ENCODE results near the gene PRR22. TPM values are rescaled to one million over a fixed set of nuclear protein-coding genes. Genes with fewer than 3 reads are reported as not detected.
A peak's percentile ranks its signal among the peaks of the same experiment; 100 is the strongest.

Gene PRR22
- total RNA-seq, 2 donors from 2014 or later: 1.1 to 1.3 TPM

DNA sequence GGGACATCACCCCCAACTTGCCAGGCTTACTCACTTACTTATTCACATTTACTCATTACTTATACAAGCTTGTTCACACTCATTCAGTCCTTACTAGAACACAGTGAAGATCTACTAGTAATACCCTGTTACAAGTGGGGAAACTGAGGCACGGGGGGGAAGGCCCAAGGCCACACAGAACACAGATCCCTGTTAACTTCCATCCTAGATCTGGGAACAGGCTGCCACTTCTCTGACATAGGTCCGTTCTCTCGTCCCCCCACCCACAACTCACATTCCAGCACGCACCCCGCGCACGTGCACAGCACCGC is 18.9 kb upstream of the PRR22 start:
- peaks cover 4 to 7% of the 10 kb centered on the region in 2 donors for H3K4me1 ChIP-seq (ENCODE audit: control insufficient read depth in 1 of 2, low read depth in 2 of 2)
- peaks cover 16% of the 10 kb centered on the region for H3K27me3 ChIP-seq (replicated peaks; ENCODE audit: insufficient read depth)
- TF ChIP-seq, protein P1, sequence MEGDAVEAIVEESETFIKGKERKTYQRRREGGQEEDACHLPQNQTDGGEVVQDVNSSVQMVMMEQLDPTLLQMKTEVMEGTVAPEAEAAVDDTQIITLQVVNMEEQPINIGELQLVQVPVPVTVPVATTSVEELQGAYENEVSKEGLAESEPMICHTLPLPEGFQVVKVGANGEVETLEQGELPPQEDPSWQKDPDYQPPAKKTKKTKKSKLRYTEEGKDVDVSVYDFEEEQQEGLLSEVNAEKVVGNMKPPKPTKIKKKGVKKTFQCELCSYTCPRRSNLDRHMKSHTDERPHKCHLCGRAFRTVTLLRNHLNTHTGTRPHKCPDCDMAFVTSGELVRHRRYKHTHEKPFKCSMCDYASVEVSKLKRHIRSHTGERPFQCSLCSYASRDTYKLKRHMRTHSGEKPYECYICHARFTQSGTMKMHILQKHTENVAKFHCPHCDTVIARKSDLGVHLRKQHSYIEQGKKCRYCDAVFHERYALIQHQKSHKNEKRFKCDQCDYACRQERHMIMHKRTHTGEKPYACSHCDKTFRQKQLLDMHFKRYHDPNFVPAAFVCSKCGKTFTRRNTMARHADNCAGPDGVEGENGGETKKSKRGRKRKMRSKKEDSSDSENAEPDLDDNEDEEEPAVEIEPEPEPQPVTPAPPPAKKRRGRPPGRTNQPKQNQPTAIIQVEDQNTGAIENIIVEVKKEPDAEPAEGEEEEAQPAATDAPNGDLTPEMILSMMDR (IDR thresholded peaks at IDR 0.05): no peak
- no peak overlapping the region for H3K27ac ChIP-seq
- no peaks in the 10 kb centered on the region for H3K36me3 ChIP-seq
- DNase-seq (ENCODE audit: low spot score) (no peak), ATAC-seq (ENCODE audit: insufficient number of reproducible peaks, low FRiP score, low read depth) (no peak)
- no peaks in the 10 kb centered on the region for H3K9me3 ChIP-seq
- peak overlapping the region; percentile 61 for H3K4me3 ChIP-seq

- Histone ChIP-seq H3K27me3 (replicated peaks; ENCODE audit: insufficient read depth) (peaks cover 16% of the 10 kb centered on the region), H3K27ac (no peak overlapping the region)
Measured at GRCh38 chr19:5801796-5802619, 17.5 kb upstream of the PRR22 start.

DNA sequence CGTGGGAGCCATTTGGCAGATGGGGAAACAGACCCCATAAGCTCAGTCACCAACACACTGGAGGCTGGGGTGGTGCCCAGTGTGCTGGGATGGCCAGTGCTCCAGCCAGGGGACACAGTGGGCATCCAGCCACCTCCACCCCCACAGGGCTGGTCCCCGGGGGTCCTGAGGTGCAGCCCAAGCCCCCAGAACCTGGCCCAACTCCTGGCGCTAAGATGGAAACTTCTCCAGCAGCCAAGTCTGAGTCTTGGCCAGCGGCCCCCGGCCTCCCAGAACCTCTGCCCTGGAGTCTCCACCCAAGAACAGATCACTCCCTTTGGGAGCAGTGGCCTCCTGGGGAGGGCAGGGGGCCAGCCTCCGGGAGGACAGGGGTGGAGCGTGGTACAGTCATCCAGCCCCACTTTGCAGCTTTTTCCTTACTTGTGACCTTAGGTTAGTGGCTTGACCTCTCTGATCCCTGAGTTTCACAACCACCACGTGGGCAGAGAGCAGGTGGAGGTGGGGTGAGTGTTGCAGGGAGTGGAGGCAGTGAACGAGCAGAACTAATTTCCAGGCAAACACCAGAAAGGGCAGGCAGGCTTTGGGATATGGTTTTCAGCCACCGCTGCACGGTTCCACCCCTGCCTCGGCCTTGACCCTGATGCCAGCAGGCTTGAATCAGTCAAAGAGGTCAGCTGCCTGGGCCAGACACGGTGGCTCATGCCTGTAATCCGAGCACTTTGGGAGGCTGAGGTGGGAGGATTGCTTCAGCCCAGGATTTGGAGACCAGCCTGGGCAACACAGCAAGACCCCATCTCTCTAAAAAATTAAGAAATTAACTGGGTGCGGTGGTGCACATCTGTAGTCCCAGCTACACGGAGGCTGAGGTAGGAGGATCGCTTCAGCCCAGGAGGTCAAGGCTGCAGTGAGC is 16.1 kb upstream of the PRR22 start:
- ATAC-seq (ENCODE audit: insufficient number of reproducible peaks, low FRiP score, low read depth): no peak
- no peak overlapping the region for H3K27ac ChIP-seq
- peaks cover 13% of the 10 kb centered on the region for H3K27me3 ChIP-seq (replicated peaks; ENCODE audit: insufficient read depth)
- no peaks in the 10 kb centered on the region for H3K9me3 ChIP-seq
- H3K4me1 ChIP-seq (ENCODE audit: control insufficient read depth in 1 of 2, low read depth in 2 of 2): peaks cover 4 to 7% of the 10 kb centered on the region in 2 donors
- TF ChIP-seq, protein P1 (IDR thresholded peaks at IDR 0.05): no peak
- H3K4me3 ChIP-seq: no peak overlapping the region
- DNase-seq (ENCODE audit: low spot score): no peak
- H3K36me3 ChIP-seq: no peaks in the 10 kb centered on the region

More at GRCh38 chr19:5801796-5802619, 17.5 kb upstream of the PRR22 start:
- Histone ChIP-seq H3K9me3 (no peaks in the 10 kb centered on the region), H3K36me3 (no peaks in the 10 kb centered on the region), H3K4me1 (ENCODE audit: control insufficient read depth in 1 of 2, low read depth in 2 of 2) (peaks cover 4 to 7% of the 10 kb centered on the region in 2 donors), H3K4me3 (no peak overlapping the region)
- TF ChIP-seq, protein P1 (IDR thresholded peaks at IDR 0.05): no peak
- ATAC-seq (ENCODE audit: insufficient number of reproducible peaks, low FRiP score, low read depth): no peak
- no peak for DNase-seq (ENCODE audit: low spot score)

DNA sequence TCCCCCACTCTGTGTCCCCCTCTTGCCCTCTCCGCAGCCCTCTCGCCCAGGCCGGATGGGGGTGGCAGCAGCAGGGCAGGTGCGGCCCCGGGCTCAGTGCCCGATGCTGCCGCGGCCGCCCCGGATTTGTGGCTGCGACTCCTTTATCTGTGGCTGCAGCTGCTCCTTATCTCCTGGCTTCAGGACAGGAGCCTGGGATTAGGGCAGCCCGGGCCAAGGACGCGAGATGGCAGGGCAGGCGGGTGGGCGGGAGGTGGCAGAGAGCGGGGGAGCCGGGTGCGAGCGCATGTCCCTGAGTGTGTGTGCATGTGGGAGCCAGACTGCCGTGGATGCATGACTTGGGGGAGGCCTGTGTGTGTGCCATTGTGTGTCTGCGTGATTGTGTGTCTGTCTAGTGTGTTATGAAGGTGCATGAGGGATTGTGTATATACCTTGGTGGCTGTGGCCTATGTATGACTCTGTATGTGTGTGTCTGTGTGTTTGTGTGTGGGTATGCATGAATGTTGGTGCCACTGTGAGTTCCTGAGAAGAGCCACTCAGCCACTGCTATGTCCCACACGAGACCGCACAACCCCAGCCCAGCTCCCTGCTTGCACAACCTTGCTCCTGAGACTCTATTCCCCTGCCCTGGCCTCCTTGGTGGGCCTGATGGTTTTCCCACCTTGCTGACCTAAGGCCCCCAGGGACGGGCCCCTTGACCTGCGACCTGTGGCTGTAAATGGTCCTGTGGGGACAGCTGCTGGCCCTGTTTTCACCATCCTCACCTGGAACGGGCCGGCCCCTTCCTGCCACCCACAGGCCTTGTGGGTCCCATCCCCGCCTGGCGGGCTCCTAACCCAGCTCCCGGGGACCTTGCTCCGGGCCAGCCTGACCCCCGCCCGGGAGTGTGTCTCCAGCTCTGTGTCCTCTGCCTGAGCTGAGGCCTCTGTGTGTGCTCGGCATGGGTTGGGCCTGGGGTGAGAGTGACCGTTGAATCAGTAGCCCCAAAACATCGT is 15.0 kb upstream of the PRR22 start:
- Histone ChIP-seq H3K4me3 (no peak overlapping the region), H3K36me3 (no peaks in the 10 kb centered on the region), H3K27me3 (replicated peaks; ENCODE audit: insufficient read depth) (peaks cover 11% of the 10 kb centered on the region), H3K27ac (no peak overlapping the region), H3K9me3 (no peaks in the 10 kb centered on the region), H3K4me1 (ENCODE audit: control insufficient read depth in 1 of 2, low read depth in 2 of 2) (peaks cover 4 to 7% of the 10 kb centered on the region in 2 donors)
- TF ChIP-seq, protein P1 (IDR thresholded peaks at IDR 0.05): no peak
- DNase-seq (ENCODE audit: low spot score) (no peak), ATAC-seq (ENCODE audit: insufficient number of reproducible peaks, low FRiP score, low read depth) (no peak)
